Erythroblast (primary cell): ENCODE data around the gene COA1.
"Not testable (repeated sequence)": the region's sequence is repeated elsewhere in the genome, so short reads cannot be mapped to it uniquely, and the experiment has no call there.

Source experiments
- GATA1 ChIP-seq: IDR thresholded peaks from 2 replicates; pipeline ENCODE4 v1.6.1; 2011; ENCODE audit warnings: low read depth, mild to moderate bottlenecking, control low read depth, low read length, moderate library complexity
- POLR2A ChIP-seq: IDR thresholded peaks from 2 replicates; pipeline ENCODE4 v1.6.1; 2011; ENCODE audit warnings: mild to moderate bottlenecking, low read length

DNA sequence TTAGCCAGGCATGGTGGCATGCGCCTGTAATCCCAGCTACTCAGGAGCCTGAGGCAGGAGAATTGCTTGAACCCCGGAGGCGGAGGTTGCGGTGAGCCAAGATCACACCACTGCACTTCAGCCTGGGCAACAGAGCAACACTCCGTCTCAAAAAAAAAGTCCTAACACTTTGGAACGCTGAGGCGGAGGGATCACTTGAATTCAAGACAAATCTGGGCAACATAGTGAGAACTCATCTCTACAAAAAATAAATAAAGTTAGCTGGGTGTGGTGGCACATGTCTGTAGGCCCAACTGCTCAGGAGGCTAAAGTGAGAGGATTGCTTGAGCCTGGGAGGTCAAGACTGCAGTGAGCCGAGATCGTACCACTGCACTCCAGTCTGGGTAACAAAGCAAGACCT, 21.3 kb downstream of the COA1 start:
- TF ChIP-seq POLR2A, GATA1: not testable (repeated sequence)
